SK-N-SH (cell line): ENCODE results near the gene LCE1E. TPM values are rescaled to one million over a fixed set of nuclear protein-coding genes. Genes with fewer than 3 reads are reported as not detected.

Source experiments
- CTCF ChIA-PET: fragments of 300-600, 350-600 bp; formaldehyde crosslinking; extraction: SDS; loops from one replicate; lab custom pipeline; 2021; lab: Yijun Ruan, JAX
- POLR2A ChIA-PET: fragments of 350-600 bp; sonication (Branson Sonifier 250); formaldehyde crosslinking; extraction: SDS; loops from one replicate; lab custom pipeline; 2020; ENCODE audit warnings: antibody characterized with exemption, inconsistent platforms; lab: Yijun Ruan, JAX
- DNase-seq: peaks from one replicate; pipeline ENCODE4 v3.0.0; 2012
- H2AFZ ChIP-seq: fragments of 200-600 bp; sonication (generic); 2 replicates; pipeline ENCODE4 v1.8.1; 2016; ENCODE audit warnings: antibody characterized with exemption, mild to moderate bottlenecking, low read depth
- H3F3A ChIP-seq: fragments of 200-600 bp; sonication (generic); replicated peaks from 2 replicates; pipeline ENCODE3; 2016; ENCODE audit warnings: antibody characterized with exemption, mild to moderate bottlenecking; ENCODE audit not compliant: insufficient read depth
- H3K27ac ChIP-seq, 2 experiments: fragments of 200-500 bp in 1 of 2; fragments of 200-600 bp in 1 of 2; sonication (Bioruptor generic) in 1 of 2; sonication (generic), shearing (Covaris generic) in 1 of 2; 2 replicates each; pipeline versions ENCODE4 v1.5.1 to v1.6.1; 2014 to 2016; ENCODE audit warnings: low read depth in 2 of 2, inconsistent platforms in 1 of 2, low read length in 1 of 2, mild to moderate bottlenecking in 1 of 2, mixed read lengths in 1 of 2
- H3K27me3 ChIP-seq: fragments of 200-600 bp; sonication (generic), shearing (Covaris generic); 2 replicates; pipeline ENCODE4 v1.6.1; 2016; ENCODE audit warnings: mixed run types; ENCODE audit not compliant: insufficient read depth
- H3K36me3 ChIP-seq, 2 experiments: fragments of 200-500 bp in 1 of 2; fragments of 200-600 bp in 1 of 2; sonication (Bioruptor generic) in 1 of 2; sonication (generic) in 1 of 2; replicated peaks in 1 of 2; 2 replicates each; pipeline versions ENCODE3 to v1.5.1; 2014 to 2016; ENCODE audit warnings: low read length in 1 of 2, mild to moderate bottlenecking in 1 of 2; ENCODE audit not compliant: insufficient read depth in 2 of 2, control insufficient read depth in 1 of 2
- H3K4me1 ChIP-seq, 2 experiments: fragments of 200-500 bp in 1 of 2; fragments of 200-600 bp in 1 of 2; sonication (Bioruptor generic) in 1 of 2; sonication (generic), shearing (Covaris generic) in 1 of 2; 2 replicates each; pipeline versions ENCODE4 v1.5.1 to v1.6.1; 2014 to 2016; ENCODE audit warnings: low read depth in 1 of 2, low read length in 1 of 2, mixed run types in 1 of 2; ENCODE audit not compliant: insufficient read depth in 2 of 2, control insufficient read depth in 1 of 2
- H3K4me2 ChIP-seq: fragments of 200-600 bp; sonication (generic), shearing (Covaris generic); 2 replicates; pipeline ENCODE4 v1.6.1; 2017; ENCODE audit warnings: mixed run types
- H3K4me3 ChIP-seq, 2 experiments: fragments of 200-500 bp in 1 of 2; fragments of 200-600 bp in 1 of 2; sonication (Bioruptor generic) in 1 of 2; sonication (generic), shearing (Covaris generic) in 1 of 2; 2 replicates each; pipeline versions ENCODE4 v1.5.1 to v1.8.1; 2014 to 2016; ENCODE audit warnings: low read depth in 2 of 2, inconsistent platforms in 1 of 2, low read length in 1 of 2, mild to moderate bottlenecking in 1 of 2, mixed read lengths in 1 of 2, moderate library complexity in 1 of 2
- H3K79me2 ChIP-seq: fragments of 200-600 bp; sonication (generic); 2 replicates; pipeline ENCODE4 v1.8.1; 2017; ENCODE audit warnings: mild to moderate bottlenecking; ENCODE audit not compliant: insufficient read depth
- H3K9ac ChIP-seq: fragments of 200-600 bp; sonication (generic); 2 replicates; pipeline ENCODE4 v1.6.1; 2017; ENCODE audit warnings: mixed run types
- H3K9me2 ChIP-seq: fragments of 200-600 bp; sonication (generic); 2 replicates; pipeline ENCODE4 v1.6.1; 2017; ENCODE audit warnings: mixed run types
- H3K9me3 ChIP-seq: fragments of 200-600 bp; sonication (generic); 2 replicates; pipeline ENCODE4 v1.6.1; 2017; ENCODE audit warnings: mixed run types, mild to moderate bottlenecking, moderate library complexity
- H4K20me1 ChIP-seq: fragments of 200-600 bp; sonication (generic); 2 replicates; pipeline ENCODE4 v1.6.1; 2017; ENCODE audit warnings: mild to moderate bottlenecking, mixed run types; ENCODE audit not compliant: insufficient read depth
- CHD2 ChIP-seq: fragments of 150-350 bp; IDR thresholded peaks from 2 replicates; pipeline ENCODE4 v1.6.1; 2018; ENCODE audit warnings: low read length; ENCODE audit not compliant: partially characterized antibody
- ELF1 ChIP-seq: IDR thresholded peaks from 2 replicates; pipeline ENCODE4 v1.4.0; 2012
- EP300 ChIP-seq, 2 experiments: IDR thresholded peaks; 2 replicates each; pipeline versions ENCODE4 v1.4.0 to v1.6.1; 2012; ENCODE audit warnings: borderline replicate concordance in 1 of 2, low read depth in 1 of 2, low read length in 1 of 2
- GABPA ChIP-seq: IDR thresholded peaks from 2 replicates; pipeline ENCODE4 v1.4.0; 2012; ENCODE audit warnings: low read depth, mild to moderate bottlenecking
- JUND ChIP-seq: IDR thresholded peaks from 2 replicates; pipeline ENCODE4 v1.4.0; 2012
- MEF2A ChIP-seq: IDR thresholded peaks from 2 replicates; pipeline ENCODE4 v1.4.0; 2012; ENCODE audit warnings: low read depth, borderline replicate concordance
- MXI1 ChIP-seq: IDR thresholded peaks from 2 replicates; pipeline ENCODE4 v1.6.1; 2012; ENCODE audit warnings: mild to moderate bottlenecking, low read depth, low read length, improper control_type of control experiment
- NRF1 ChIP-seq: IDR thresholded peaks from 2 replicates; pipeline ENCODE4 v1.6.1; 2012; ENCODE audit warnings: low read depth, mild to moderate bottlenecking, low read length
- PBX3 ChIP-seq: IDR thresholded peaks from 2 replicates; pipeline ENCODE4; 2012
- RAD21 ChIP-seq: IDR thresholded peaks from 2 replicates; pipeline ENCODE4 v1.6.1; 2012; ENCODE audit warnings: mild to moderate bottlenecking, low read length
- RCOR1 ChIP-seq: fragments of 150-350 bp; IDR thresholded peaks from 2 replicates; pipeline ENCODE4 v1.6.1; 2017; ENCODE audit warnings: antibody characterized with exemption, low read length
- REST ChIP-seq: IDR thresholded peaks from 2 replicates; pipeline ENCODE4 v1.6.1; 2012; ENCODE audit warnings: mild to moderate bottlenecking, low read depth, low read length, moderate library complexity
- RFX5 ChIP-seq: IDR thresholded peaks from 2 replicates; pipeline ENCODE4 v1.6.1; 2012; ENCODE audit warnings: mild to moderate bottlenecking, improper control_type of control experiment, low read length
- RXRA ChIP-seq: IDR thresholded peaks from 2 replicates; pipeline ENCODE4 v1.4.0; 2012; ENCODE audit warnings: low read depth, mild to moderate bottlenecking, borderline replicate concordance
- SMC3 ChIP-seq: IDR thresholded peaks from 2 replicates; pipeline ENCODE4 v1.6.1; 2012; ENCODE audit warnings: low read depth, low read length, improper control_type of control experiment
- TAF1 ChIP-seq: IDR thresholded peaks from 2 replicates; pipeline ENCODE4 v1.6.1; 2012; ENCODE audit warnings: low read depth, mild to moderate bottlenecking, low read length, moderate library complexity, borderline replicate concordance
- TCF12 ChIP-seq: IDR thresholded peaks from 2 replicates; pipeline ENCODE4 v1.4.0; 2012
- TEAD4 ChIP-seq: IDR thresholded peaks from 2 replicates; pipeline ENCODE4 v1.4.0; 2012; ENCODE audit warnings: mild to moderate bottlenecking, borderline replicate concordance; ENCODE audit not compliant: insufficient read depth
- USF1 ChIP-seq: IDR thresholded peaks from 2 replicates; pipeline ENCODE4 v1.4.0; 2012; ENCODE audit warnings: low read depth, borderline replicate concordance
- YY1 ChIP-seq: IDR thresholded peaks from 2 replicates; pipeline ENCODE4 v1.4.0; 2012; ENCODE audit warnings: low read depth, mild to moderate bottlenecking
- WGBS: methylation state at CpG from one replicate; pipeline ENCODE4 v1.1.6; 2017; ENCODE audit warnings: low lambda C conversion rate; 5-methylcytosine and 5-hydroxymethylcytosine counted together
- polyA plus RNA-seq, 3 experiments: library from polyadenylated mRNA; depleted of rRNA; stranded (reverse); fragments of >200 nt; gene quantifications; 2 replicates each; pipeline ENCODE4 v1.2.3, GENCODE V29; 2012
- TF ChIP-seq, protein P1 (sequence below): IDR thresholded peaks from 2 replicates; pipeline ENCODE4 v1.4.0; 2012; ENCODE audit warnings: low read depth, borderline replicate concordance
- TF ChIP-seq, protein P2 (sequence below): IDR thresholded peaks from 2 replicates; pipeline ENCODE4 v1.4.0; 2012; ENCODE audit warnings: low read depth

Gene LCE1E
- polyA plus RNA-seq, 1 of the 3 experiments (the other 2 are of a cell fraction), result not detected

GRCh38 chr1:152783095-152783494 lies 3.0 kb upstream of the LCE1E start:
- Histone ChIP-seq H3K27ac (no peak overlapping the region), H2AFZ (no peak overlapping the region), H3K9ac (no peak overlapping the region), H3K4me1 (no peaks in the 10 kb centered on the region), H3K4me2 (no peak overlapping the region), H3K9me3 (no peaks in the 10 kb centered on the region), H3K9me2 (no peaks in the 10 kb centered on the region), H3F3A (no peaks in the 10 kb centered on the region), H3K4me3 (no peak overlapping the region), H3K79me2 (no peaks in the 10 kb centered on the region), H3K36me3 (no peaks in the 10 kb centered on the region), H4K20me1 (no peaks in the 10 kb centered on the region), H3K27me3 (peaks cover 10% of the 10 kb centered on the region; the same call in 1 of the 2 replicates)
- no peak for TF ChIP-seq GABPA
- no peak for TF ChIP-seq NRF1
- TF ChIP-seq EP300 (IDR thresholded peaks at IDR 0.05; ENCODE audit: borderline replicate concordance in 1 of 2, low read depth in 1 of 2, low read length in 1 of 2), result no peak
- TF ChIP-seq TEAD4, result no peak
- TF ChIP-seq TCF12, result no peak
- TF ChIP-seq JUND, result no peak
- no peak for TF ChIP-seq MXI1
- TF ChIP-seq SMC3, result no peak
- no peak for TF ChIP-seq REST
- no peak for TF ChIP-seq RFX5
- no peak for TF ChIP-seq CHD2
- CTCF ChIA-PET, result no interaction called here
- WGBS, result 0% methylated on average over 1 of the region's 2 CpGs
- no peak for DNase-seq
- POLR2A ChIA-PET, result no interaction called here

- Histone ChIP-seq H3F3A (no peaks in the 10 kb centered on the region), H3K9me2 (no peaks in the 10 kb centered on the region), H3K4me2 (no peak overlapping the region), H4K20me1 (no peaks in the 10 kb centered on the region), H3K79me2 (no peaks in the 10 kb centered on the region), H3K27ac (no peak overlapping the region), H2AFZ (no peak overlapping the region), H3K4me3 (no peak overlapping the region), H3K36me3 (no peaks in the 10 kb centered on the region), H3K27me3 (no peaks in the 10 kb centered on the region), H3K9me3 (no peaks in the 10 kb centered on the region), H3K9ac (no peak overlapping the region), H3K4me1 (no peaks in the 10 kb centered on the region)
- 4% methylated on average over 4 of the region's 4 CpGs for WGBS
- ChIA-PET CTCF (no interaction called here), POLR2A (no interaction called here)
- DNase-seq, result no peak
- TF ChIP-seq YY1, result no peak
- no peak for TF ChIP-seq RAD21
- TF ChIP-seq TAF1, result no peak
- TF ChIP-seq PBX3, result no peak
- no peak for TF ChIP-seq RCOR1
- no peak for TF ChIP-seq MEF2A
- no peak for TF ChIP-seq SMC3
- TF ChIP-seq ELF1, result no peak
- no peak for TF ChIP-seq RXRA
- TF ChIP-seq, protein P1, sequence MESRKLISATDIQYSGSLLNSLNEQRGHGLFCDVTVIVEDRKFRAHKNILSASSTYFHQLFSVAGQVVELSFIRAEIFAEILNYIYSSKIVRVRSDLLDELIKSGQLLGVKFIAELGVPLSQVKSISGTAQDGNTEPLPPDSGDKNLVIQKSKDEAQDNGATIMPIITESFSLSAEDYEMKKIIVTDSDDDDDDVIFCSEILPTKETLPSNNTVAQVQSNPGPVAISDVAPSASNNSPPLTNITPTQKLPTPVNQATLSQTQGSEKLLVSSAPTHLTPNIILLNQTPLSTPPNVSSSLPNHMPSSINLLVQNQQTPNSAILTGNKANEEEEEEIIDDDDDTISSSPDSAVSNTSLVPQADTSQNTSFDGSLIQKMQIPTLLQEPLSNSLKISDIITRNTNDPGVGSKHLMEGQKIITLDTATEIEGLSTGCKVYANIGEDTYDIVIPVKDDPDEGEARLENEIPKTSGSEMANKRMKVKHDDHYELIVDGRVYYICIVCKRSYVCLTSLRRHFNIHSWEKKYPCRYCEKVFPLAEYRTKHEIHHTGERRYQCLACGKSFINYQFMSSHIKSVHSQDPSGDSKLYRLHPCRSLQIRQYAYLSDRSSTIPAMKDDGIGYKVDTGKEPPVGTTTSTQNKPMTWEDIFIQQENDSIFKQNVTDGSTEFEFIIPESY, result no peak
- TF ChIP-seq, protein P2, sequence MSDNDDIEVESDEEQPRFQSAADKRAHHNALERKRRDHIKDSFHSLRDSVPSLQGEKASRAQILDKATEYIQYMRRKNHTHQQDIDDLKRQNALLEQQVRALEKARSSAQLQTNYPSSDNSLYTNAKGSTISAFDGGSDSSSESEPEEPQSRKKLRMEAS, result no peak
- no peak for TF ChIP-seq USF1
- TF ChIP-seq GABPA, result no peak
- TF ChIP-seq RFX5, result no peak
- no peak for TF ChIP-seq MXI1
Measured at GRCh38 chr1:152795686-152796085, 9.6 kb downstream of the LCE1E start.
